Right lobe of liver (tissue), 6 donors: Measurements from ENCODE around the gene RBM47. TPM values are rescaled to one million over a fixed set of nuclear protein-coding genes. Genes with fewer than 3 reads are reported as not detected.

Source experiments
- ATAC-seq, 4 donors: fragments of 200-7000 bp; cut with Tn5 transposase; one replicate each; pipeline ENCODE4 v1.9.1; 2020; ENCODE audit warnings: mild to moderate bottlenecking in 4 of 4, moderate library complexity in 4 of 4
- DNase-seq, 3 donors: peaks; one replicate each; pipeline ENCODE4 v3.0.0-alpha.2; 2020
- H3K27ac ChIP-seq, 3 donors: fragments of 200-600 bp; one replicate each; pipeline ENCODE4 v1.8.0; 2022
- H3K27me3 ChIP-seq, 2 donors: fragments of 200-600 bp; one replicate each; pipeline ENCODE4 v1.8.0; 2022
- H3K36me3 ChIP-seq, 4 donors: fragments of 200-600 bp; sonication (generic) in 1 of 4; one replicate each; pipeline versions ENCODE4 v1.5.1 to v1.8.0; 2017 to 2022; ENCODE audit warnings: control low read depth in 1 of 4
- H3K4me1 ChIP-seq, 4 donors: fragments of 200-600 bp; sonication (generic) in 1 of 4; one replicate each; pipeline versions ENCODE4 v1.5.1 to v1.8.0; 2017 to 2022; ENCODE audit warnings: control low read depth in 1 of 4
- H3K4me3 ChIP-seq, 3 donors: fragments of 200-600 bp; one replicate each; pipeline ENCODE4 v1.8.0; 2022
- H3K9me3 ChIP-seq, 4 donors: fragments of 200-600 bp; sonication (generic) in 1 of 4; one replicate each; pipeline versions ENCODE4 v1.5.1 to v1.8.0; 2017 to 2022; ENCODE audit warnings: control low read depth in 1 of 4
- POLR2A ChIP-seq: fragments of 450-650 bp; IDR thresholded peaks from one replicate; pipeline ENCODE4 v1.6.1; 2017; ENCODE audit warnings: antibody characterized with exemption, mild to moderate bottlenecking
- WGBS: methylation state at CpG from one replicate; pipeline ENCODE4 v1.1.6; 2018; ENCODE audit warnings: low coverage, low lambda C conversion rate; ENCODE audit not compliant: insufficient coverage; ENCODE audit errors: missing lambda C conversion rate; 5-methylcytosine and 5-hydroxymethylcytosine counted together
- intact Hi-C, 2 donors: fragments of 100-400 bp; cut with DNase I; formaldehyde crosslinking; loops; one replicate each; pipeline versions ENCODE4 v1.11.2 to v1.14.1; 2022
- total RNA-seq, 6 experiments: library from RNA; depleted of rRNA in 2 of 6; stranded (reverse); fragments of >200 nt in 2 of 6; fragmentation: NEBNext Ultra II Directional in 3 of 6; extraction: Animal tissue kit (Norgen Biotek cat#: 25700) in 3 of 6; gene quantifications; one replicate each; pipeline versions ENCODE4 v1.1.0 to v1.2.4, GENCODE V29; 2016 to 2023
- TF ChIP-seq, protein P1 (sequence below), 4 donors: fragments of 200-600 bp in 3 of 4; fragments of 450-650 bp in 1 of 4; IDR thresholded peaks; one replicate each; pipeline versions ENCODE4 v1.5.1 to v1.8.0; 2016 to 2022; ENCODE audit warnings: antibody characterized with exemption in 4 of 4, mild to moderate bottlenecking in 2 of 4
- donor health status: DM: no; HTN: yes; CAD: no.
- donor health status: DM: no; HTN: no; CAD: no.
- donor health status: DM: no; HTN: no; CAD: no.
- donor health status: DM: no; HTN: yes; CAD: no.
- donor health status: DM: no; HTN: yes; CAD: no.

The RBM47 gene
- total RNA-seq, 6 experiments from 2014 or later, result 29.5 to 85.0 (median 51.1) TPM

DNA sequence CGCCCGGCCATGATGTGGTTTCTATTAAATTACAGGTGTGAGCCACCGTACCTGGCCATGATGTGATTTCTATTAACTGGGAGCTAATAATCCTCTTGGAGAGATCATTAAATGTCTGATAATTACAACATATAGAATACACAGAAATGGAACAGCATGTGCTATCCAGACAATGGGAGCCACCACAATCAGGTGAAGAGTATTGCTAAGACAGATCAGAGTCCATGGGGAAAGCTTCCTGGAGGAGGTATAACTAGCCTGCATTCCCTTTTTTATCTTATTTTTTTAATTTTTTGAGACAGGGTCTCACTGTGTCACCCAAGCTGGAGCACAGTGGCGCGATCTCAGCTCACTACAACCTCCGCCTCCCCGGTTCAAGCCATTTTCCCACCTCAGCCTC, 147.7 kb downstream of the RBM47 start:
- Histone ChIP-seq H3K27ac (peak overlapping the region in 2 of 3 donors; percentile 33 to 73), H3K27me3 (no peaks in the 10 kb centered on the region), H3K9me3 (no peaks in the 10 kb centered on the region), H3K4me3 (no peak overlapping the region), H3K4me1 (peaks cover 0 to 55% (median 3%) of the 10 kb centered on the region in 4 donors), H3K36me3 (peaks cover 0 to 4% (median 0%) of the 10 kb centered on the region in 4 donors)
- TF ChIP-seq, protein P1, sequence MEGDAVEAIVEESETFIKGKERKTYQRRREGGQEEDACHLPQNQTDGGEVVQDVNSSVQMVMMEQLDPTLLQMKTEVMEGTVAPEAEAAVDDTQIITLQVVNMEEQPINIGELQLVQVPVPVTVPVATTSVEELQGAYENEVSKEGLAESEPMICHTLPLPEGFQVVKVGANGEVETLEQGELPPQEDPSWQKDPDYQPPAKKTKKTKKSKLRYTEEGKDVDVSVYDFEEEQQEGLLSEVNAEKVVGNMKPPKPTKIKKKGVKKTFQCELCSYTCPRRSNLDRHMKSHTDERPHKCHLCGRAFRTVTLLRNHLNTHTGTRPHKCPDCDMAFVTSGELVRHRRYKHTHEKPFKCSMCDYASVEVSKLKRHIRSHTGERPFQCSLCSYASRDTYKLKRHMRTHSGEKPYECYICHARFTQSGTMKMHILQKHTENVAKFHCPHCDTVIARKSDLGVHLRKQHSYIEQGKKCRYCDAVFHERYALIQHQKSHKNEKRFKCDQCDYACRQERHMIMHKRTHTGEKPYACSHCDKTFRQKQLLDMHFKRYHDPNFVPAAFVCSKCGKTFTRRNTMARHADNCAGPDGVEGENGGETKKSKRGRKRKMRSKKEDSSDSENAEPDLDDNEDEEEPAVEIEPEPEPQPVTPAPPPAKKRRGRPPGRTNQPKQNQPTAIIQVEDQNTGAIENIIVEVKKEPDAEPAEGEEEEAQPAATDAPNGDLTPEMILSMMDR (IDR thresholded peaks at IDR 0.05), result no peak
- no peak for TF ChIP-seq POLR2A
- intact Hi-C loops, result no loop called here
- DNase-seq, result no peak
- 97% methylated on average over 6 of the region's 7 CpGs for WGBS
- no peak for ATAC-seq

DNA sequence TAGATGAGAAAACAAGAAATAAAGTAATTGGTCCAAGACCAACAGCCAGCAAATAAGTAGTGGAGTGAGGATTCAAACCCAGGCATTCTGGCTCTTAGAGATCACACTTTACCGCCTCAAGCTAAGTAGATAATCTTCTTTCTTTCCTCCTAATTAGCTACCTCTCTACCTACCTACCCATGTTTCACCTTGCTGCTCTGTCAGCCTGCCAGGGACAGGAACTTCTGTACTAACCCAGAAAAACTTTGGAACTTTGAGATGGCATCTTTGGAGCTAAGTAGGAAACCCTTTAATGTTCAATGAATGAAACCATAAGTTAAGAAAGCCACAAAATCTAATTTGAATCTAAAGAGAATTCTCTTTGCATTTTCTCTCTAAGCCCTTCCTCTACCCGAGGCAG, 149.4 kb downstream of the RBM47 start:
- 71% methylated on average over 2 of the region's 2 CpGs for WGBS
- H3K4me1 ChIP-seq, result peaks cover 0 to 55% (median 6%) of the 10 kb centered on the region in 4 donors
- peaks cover 0 to 4% (median 0%) of the 10 kb centered on the region in 4 donors for H3K36me3 ChIP-seq
- intact Hi-C loops, result no loop called here
- TF ChIP-seq POLR2A, result no peak
- TF ChIP-seq, protein P1 (IDR thresholded peaks at IDR 0.05), result no peak
- ATAC-seq (no peak), DNase-seq (no peak)
- no peaks in the 10 kb centered on the region for H3K27me3 ChIP-seq
- no peak overlapping the region for H3K4me3 ChIP-seq
- no peaks in the 10 kb centered on the region for H3K9me3 ChIP-seq
- peak overlapping the region in 1 of 3 donors; percentile 5 for H3K27ac ChIP-seq

DNA sequence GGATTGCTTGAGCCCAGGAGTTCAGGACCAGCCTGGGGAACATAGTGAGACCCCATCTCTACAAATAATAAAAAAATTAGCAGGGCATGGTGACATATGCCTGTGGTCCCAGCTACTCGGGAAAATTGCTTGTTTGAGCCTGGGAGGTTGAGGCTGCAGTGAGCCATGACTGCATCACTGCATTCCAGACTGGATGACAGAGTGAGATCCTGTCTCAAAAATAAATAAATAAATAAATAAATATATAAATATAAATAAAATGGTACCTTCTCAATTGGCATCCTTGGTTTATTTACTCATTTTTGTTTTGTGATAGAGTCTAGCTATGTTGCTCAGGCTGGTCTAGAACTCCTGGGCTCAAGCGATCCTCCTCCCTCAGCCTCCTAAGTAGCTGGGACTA, 150.3 kb downstream of the RBM47 start:
- ATAC-seq (no peak), DNase-seq (no peak)
- intact Hi-C loops, result no loop called here
- Histone ChIP-seq H3K4me1 (peaks cover 0 to 46% (median 6%) of the 10 kb centered on the region in 4 donors), H3K36me3 (peaks cover 0 to 4% (median 0%) of the 10 kb centered on the region in 4 donors), H3K9me3 (no peaks in the 10 kb centered on the region), H3K27me3 (no peaks in the 10 kb centered on the region), H3K27ac (no peak overlapping the region), H3K4me3 (no peak overlapping the region)
- 66% methylated on average over 2 of the region's 2 CpGs for WGBS
- no peak for TF ChIP-seq POLR2A
- TF ChIP-seq, protein P1 (IDR thresholded peaks at IDR 0.05), result no peak

DNA sequence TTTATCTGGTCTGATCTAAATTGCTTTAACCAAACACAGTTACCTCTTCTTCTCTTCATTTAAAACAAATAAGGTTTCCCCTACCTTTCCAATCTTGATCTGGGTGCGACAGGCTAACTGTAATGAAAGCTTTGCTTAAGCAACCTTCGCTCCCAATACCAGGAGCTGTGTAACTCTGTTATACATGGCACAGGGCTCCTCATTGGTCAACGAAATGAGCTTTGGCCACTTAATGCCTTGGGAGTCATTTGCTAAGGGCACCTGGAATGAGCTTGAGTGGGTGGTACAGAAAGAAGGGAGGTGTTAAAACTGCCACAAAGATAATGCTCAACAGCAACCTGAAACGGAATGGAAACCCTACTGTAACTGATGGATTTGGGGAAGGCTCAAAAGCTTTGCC, 154.1 kb downstream of the RBM47 start:
- intact Hi-C loops, result no loop called here
- WGBS, result 26% methylated on average over 4 of the region's 4 CpGs
- Histone ChIP-seq H3K36me3 (no peaks in the 10 kb centered on the region), H3K4me3 (peak overlapping the region; percentile 4 to 33 (median 25)), H3K9me3 (no peaks in the 10 kb centered on the region), H3K27ac (peak overlapping the region; percentile 49 to 91 (median 83)), H3K4me1 (peaks cover 0 to 45% (median 8%) of the 10 kb centered on the region in 4 donors), H3K27me3 (no peaks in the 10 kb centered on the region)
- TF ChIP-seq, protein P1 (IDR thresholded peaks at IDR 0.05), result no peak
- peak; percentile 85 for TF ChIP-seq POLR2A
- DNase-seq, result peak in 1 of 3 donors; percentile 85
- ATAC-seq, result peak; percentile 70 to 81 (median 77)
